GM19397 (cell line): Measurements from ENCODE around the gene PRR33.
"Not testable (repeated sequence)": the region's sequence is repeated elsewhere in the genome, so short reads cannot be mapped to it uniquely, and the experiment has no call there.

Experiments
- ATAC-seq: cut with Tn5 transposase; IDR thresholded peaks from one replicate; pipeline ENCODE4 v1.9.1; 2021; ENCODE audit warnings: mild to moderate bottlenecking, moderate library complexity; ENCODE audit not compliant: unreplicated experiment

PRR33 gene

GRCh38 chr11:1890856-1891830, 552 bp downstream of the PRR33 start:
- no peak for ATAC-seq

GRCh38 chr11:1889941-1890855, 1.5 kb downstream of the PRR33 start:
- ATAC-seq, result no peak

GRCh38 chr11:1889224-1889930, 2.3 kb downstream of the PRR33 start:
- ATAC-seq, result no peak

- no peak for ATAC-seq
Measured at GRCh38 chr11:1888811-1889210, 2.9 kb downstream of the PRR33 start.

GRCh38 chr11:1888347-1888753, 3.3 kb downstream of the PRR33 start:
- ATAC-seq, result no peak

GRCh38 chr11:1887451-1888346, 4.0 kb downstream of the PRR33 start:
- ATAC-seq, result no peak

GRCh38 chr11:1886551-1886950, 5.1 kb downstream of the PRR33 start:
- not testable (repeated sequence) for ATAC-seq

- no peak for ATAC-seq
Measured at GRCh38 chr11:1884303-1884700, 7.4 kb downstream of the PRR33 start.

- ATAC-seq, result no peak
Measured at GRCh38 chr11:1883346-1884302, 8.1 kb downstream of the PRR33 start.

- ATAC-seq, result no peak
Measured at GRCh38 chr11:1882265-1883238, 9.1 kb downstream of the PRR33 start.

GRCh38 chr11:1881442-1882264, 10.0 kb downstream of the PRR33 start:
- ATAC-seq, result no peak

GRCh38 chr11:1880746-1881441, 10.8 kb downstream of the PRR33 start:
- no peak for ATAC-seq

- ATAC-seq, result no peak
Measured at GRCh38 chr11:1879941-1880720, 11.6 kb downstream of the PRR33 start.

- ATAC-seq, result no peak
Measured at GRCh38 chr11:1879342-1879940, 12.3 kb downstream of the PRR33 start.
